ENCODE results near the gene PRDX6.

DNA sequence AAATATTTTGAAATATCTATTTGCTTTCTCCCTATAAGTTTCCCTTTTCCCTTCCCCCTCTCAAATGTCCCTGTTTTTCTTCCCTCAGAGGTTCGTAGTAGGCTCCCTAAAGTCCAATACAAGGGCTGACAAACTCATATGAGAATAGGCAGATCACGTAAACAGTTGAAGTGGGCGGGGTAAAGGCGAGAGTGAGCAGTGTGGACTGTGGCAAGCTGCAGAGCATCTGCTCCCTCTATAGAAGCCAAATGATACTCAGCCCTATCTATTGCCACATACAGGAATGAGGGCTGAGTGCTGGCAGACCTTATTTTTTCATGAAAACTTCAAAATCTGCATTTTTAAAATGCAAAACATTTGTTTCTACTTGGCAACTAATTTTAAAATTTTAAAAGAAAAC lies 26.3 kb downstream of the PRDX6 start:
- no peak for TF ChIP-seq EZH2 (IDR thresholded peaks at IDR 0.05; ENCODE audit: insufficient read depth, low read length)
- TF ChIP-seq, protein P1, sequence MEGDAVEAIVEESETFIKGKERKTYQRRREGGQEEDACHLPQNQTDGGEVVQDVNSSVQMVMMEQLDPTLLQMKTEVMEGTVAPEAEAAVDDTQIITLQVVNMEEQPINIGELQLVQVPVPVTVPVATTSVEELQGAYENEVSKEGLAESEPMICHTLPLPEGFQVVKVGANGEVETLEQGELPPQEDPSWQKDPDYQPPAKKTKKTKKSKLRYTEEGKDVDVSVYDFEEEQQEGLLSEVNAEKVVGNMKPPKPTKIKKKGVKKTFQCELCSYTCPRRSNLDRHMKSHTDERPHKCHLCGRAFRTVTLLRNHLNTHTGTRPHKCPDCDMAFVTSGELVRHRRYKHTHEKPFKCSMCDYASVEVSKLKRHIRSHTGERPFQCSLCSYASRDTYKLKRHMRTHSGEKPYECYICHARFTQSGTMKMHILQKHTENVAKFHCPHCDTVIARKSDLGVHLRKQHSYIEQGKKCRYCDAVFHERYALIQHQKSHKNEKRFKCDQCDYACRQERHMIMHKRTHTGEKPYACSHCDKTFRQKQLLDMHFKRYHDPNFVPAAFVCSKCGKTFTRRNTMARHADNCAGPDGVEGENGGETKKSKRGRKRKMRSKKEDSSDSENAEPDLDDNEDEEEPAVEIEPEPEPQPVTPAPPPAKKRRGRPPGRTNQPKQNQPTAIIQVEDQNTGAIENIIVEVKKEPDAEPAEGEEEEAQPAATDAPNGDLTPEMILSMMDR (IDR thresholded peaks at IDR 0.05; ENCODE audit: insufficient read depth, low read depth, low read length), result no peak

Measured in astrocyte (in vitro differentiated cells and primary cell).